MG63 (cell line): ENCODE results near the gene CLNK. TPM values are rescaled to one million over a fixed set of nuclear protein-coding genes. Genes with fewer than 3 reads are reported as not detected.
"Not testable (repeated sequence)": the region's sequence is repeated elsewhere in the genome, so short reads cannot be mapped to it uniquely, and the experiment has no call there.

Source experiments
- DNase-seq: peaks from one replicate; pipeline ENCODE4 v3.0.0-alpha.2; 2020
- H3K27me3 ChIP-seq: fragments of 250-450 bp; sonication (Bioruptor Pico); 2 replicates; pipeline ENCODE4 v1.5.1; 2020; ENCODE audit warnings: mild to moderate bottlenecking, moderate library complexity
- H3K36me3 ChIP-seq: fragments of 250-450 bp; sonication (Bioruptor Pico); 2 replicates; pipeline ENCODE4 v1.5.1; 2020; ENCODE audit warnings: mild to moderate bottlenecking, moderate library complexity
- H3K4me3 ChIP-seq: fragments of 250-450 bp; sonication (Bioruptor Pico); 2 replicates; pipeline ENCODE4 v1.5.1; 2020; ENCODE audit warnings: mild to moderate bottlenecking, moderate library complexity
- H3K9me3 ChIP-seq: fragments of 250-450 bp; sonication (Bioruptor Pico); 2 replicates; pipeline ENCODE4 v1.5.1; 2020; ENCODE audit warnings: mild to moderate bottlenecking, moderate library complexity
- total RNA-seq: library from RNA; depleted of rRNA; stranded (reverse); fragments of >200 nt; shearing (Covaris generic); gene quantifications from 2 replicates; pipeline ENCODE4 v1.2.3, GENCODE V29; 2014; ENCODE audit warnings: low replicate concordance

CLNK gene
- total RNA-seq, 1 experiment from 2014 or later = not detected

DNA sequence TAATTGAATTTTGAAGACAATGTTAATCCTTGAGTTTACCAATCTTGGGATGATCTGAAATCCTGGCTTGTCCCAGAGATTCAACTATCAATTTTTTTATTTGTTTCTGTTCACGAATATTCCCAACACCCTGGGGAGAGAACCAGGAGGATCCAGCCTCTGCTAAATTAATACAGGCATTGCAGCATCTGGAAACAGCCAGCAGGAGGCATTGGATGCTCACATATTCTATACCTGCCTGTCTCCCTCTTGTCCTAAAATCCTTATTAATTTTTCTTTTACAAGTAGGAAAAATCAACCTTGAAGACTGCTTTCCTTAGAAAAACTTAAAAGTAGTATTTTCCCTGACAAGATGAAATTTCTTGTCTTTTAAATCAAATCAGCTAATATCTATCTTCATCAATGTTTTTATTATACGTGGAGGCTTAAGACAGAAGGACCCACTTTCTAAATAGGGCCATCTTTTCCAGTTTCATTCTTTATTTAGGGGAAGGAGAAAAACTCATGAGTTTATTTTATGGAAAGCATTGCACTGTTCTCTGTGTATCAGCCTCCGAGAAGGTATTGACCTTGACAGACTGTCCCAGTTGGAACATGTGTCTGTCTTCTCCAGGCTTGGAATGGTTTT lies 102.4 kb downstream of the CLNK start:
- Histone ChIP-seq H3K4me3 (no peak overlapping the region), H3K9me3 (no peaks in the 10 kb centered on the region), H3K27me3 (no peaks in the 10 kb centered on the region), H3K36me3 (no peaks in the 10 kb centered on the region)
- peak; percentile 19 for DNase-seq

DNA sequence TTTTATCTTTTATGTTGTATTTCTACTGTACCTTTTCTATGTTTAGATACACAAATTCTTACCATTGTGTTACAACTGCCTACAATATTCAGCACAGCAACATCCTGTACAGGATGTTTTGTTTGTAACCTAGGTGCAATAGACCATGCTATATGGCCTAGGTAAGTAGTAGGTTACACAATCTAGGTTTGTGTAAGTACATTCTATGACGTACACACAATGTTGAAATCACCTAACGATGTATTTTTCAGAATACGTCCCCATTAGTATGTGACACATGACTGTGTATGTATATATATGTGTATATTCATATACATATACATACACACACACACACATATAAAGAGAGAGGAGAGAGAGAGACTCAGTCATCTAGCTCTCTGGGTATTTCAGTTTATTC lies 103.5 kb downstream of the CLNK start:
- Histone ChIP-seq H3K4me3 (no peak overlapping the region), H3K36me3 (no peaks in the 10 kb centered on the region), H3K9me3 (no peaks in the 10 kb centered on the region), H3K27me3 (no peaks in the 10 kb centered on the region)
- DNase-seq = no peak

DNA sequence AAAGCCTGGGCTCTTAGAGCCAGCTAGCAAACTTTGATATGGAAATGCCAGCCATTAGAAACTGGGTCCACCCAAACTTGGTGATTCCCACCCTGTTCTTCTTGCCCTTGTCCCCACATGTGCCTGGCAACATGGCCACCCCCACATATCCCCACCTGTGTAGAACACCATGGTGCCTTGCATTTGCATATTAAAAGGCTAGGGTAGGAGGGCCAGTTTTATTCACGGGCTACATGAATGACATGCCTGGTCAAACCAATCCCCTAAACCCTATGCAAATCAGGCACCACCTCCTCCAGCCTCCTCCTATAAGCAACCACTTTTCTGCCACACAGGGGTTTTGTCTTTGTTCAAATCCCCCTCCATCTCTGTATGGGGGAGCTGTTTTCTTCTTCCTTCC lies 104.9 kb downstream of the CLNK start:
- H3K4me3 ChIP-seq = no peak overlapping the region
- no peaks in the 10 kb centered on the region for H3K36me3 ChIP-seq
- H3K9me3 ChIP-seq = no peaks in the 10 kb centered on the region
- H3K27me3 ChIP-seq = no peaks in the 10 kb centered on the region
- no peak for DNase-seq

DNA sequence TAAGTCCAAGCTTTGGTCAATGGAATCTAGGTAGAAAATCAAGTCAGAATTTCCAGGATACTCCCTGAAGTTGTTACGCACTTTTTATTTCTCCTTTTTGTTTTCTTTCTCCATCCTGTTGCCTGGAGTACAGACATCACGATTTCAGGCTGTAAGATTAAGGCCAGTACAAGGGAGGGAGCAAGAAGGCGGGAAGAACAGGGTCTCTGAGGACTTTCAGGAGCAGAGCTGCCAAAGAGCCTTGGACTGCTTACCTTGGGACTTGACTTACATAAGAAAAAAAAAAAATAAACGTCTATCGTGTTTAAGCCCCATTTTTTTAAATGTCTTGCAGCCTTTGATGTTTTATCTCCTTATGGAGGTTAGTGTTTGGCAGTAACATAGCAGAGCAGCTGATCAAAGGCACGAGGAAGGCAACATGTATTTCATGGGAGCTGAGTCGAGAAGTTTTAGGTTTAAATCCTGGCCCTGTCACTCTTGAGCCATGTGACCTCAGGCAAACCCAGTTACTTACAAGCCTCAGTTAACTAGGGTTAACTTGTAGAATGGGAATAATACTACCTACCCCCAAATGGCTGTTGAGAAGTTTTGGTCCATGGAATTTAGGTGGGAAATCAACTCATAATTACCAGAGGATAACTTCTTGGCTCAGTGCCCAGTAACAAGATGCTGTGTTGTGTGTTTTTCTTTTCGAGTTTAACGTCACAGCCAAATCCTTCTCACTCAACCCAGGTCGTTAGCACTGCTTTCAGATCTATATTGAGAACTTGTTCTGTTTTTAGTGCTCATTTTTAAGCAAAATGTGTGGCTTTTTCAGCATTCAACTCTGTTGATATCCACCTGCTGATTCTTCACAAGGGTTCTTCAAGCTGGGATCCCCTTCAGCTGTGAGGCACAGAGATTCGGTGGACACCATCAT lies 106.8 kb downstream of the CLNK start:
- no peak for DNase-seq
- Histone ChIP-seq H3K36me3 (no peaks in the 10 kb centered on the region), H3K4me3 (no peak overlapping the region), H3K9me3 (no peaks in the 10 kb centered on the region), H3K27me3 (no peaks in the 10 kb centered on the region)

DNA sequence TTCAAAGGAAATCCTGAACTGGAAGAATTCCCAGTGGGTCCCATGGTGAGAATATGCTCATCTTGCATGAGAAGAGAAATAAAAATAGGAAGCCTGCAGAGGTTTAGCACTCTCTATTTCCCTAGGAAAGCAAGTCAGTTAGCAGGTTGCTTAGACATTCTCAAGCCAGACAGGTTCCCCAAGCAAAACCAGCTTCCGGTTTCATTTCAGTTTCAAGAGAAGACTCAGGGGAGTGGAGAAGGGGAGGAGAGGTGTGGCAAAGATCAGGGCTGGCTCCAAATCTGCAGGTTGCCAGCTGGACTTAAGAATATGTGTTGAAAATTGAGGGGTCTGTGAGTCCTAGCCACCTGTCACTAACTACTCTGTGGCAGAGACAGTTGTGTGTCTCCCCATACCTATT lies 107.5 kb downstream of the CLNK start:
- no peak for DNase-seq
- Histone ChIP-seq H3K27me3 (no peaks in the 10 kb centered on the region), H3K36me3 (no peaks in the 10 kb centered on the region)

DNA sequence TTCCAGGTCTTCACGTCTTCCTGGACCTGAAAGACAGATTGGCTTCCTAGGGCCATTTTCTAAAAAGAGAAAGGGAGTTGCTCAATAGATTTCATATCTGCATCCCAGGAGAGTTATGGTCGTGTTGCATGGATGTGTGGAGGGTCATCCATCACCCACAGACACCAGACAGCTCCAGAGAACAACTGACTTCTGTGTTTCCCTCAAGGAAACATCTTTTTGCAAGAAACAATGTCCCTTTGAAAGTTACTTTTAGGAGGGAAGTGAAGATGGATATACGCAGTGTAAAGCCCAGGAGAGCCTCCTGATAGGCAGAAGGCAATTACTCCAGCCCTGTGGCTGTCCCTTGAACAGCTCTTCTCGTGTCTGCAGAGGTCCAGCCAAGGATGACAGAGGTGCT lies 108.3 kb downstream of the CLNK start:
- no peaks in the 10 kb centered on the region for H3K27me3 ChIP-seq
- no peaks in the 10 kb centered on the region for H3K36me3 ChIP-seq
- no peaks in the 10 kb centered on the region for H3K9me3 ChIP-seq
- no peak overlapping the region for H3K4me3 ChIP-seq
- DNase-seq = no peak

More for the DNA sequence above, 107.5 kb downstream of the CLNK start:
- Histone ChIP-seq H3K9me3 (no peaks in the 10 kb centered on the region), H3K4me3 (no peak overlapping the region)

DNA sequence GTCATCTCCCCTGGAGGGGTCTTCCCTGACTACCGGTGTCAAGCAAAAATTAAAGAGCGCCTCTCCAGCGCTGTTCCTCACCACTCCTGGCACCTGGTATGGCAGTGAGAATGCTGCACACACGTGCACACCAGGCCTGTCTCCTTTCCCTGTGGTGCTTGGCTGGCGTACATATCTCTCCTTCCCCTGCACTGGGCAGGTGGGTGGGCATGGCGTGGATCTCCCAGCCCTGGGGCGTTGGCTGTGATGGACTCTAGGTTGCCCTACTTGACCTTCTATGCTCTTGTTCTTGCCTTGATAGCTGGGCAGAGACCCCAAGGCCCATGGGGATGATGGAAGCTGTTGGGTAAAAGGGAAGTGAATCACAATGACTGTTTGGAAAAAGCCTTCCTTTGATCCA lies 109.2 kb downstream of the CLNK start:
- Histone ChIP-seq H3K27me3 (no peaks in the 10 kb centered on the region), H3K4me3 (no peak overlapping the region), H3K9me3 (no peaks in the 10 kb centered on the region), H3K36me3 (no peaks in the 10 kb centered on the region)
- DNase-seq = no peak

DNA sequence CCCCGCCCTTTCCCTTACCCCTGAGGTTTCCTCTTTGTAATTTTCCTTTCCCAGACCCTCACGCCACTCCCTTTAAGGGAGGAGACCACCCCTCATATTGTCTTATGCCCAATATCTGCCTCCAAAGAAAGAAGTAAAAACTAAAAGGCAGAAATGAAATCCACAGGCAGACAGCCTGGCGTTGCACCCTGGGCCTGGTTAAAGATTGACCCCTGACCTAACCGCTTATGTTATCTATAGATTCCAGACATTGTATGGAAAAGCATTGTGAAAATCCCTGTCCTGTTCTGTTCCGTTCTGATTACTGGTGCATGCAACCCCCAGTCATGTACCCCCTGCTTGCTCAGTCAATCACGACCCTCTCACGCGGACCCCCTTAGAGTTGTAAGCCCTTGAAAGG lies 110.0 kb downstream of the CLNK start:
- H3K9me3 ChIP-seq, DNase-seq, H3K36me3 ChIP-seq, H3K27me3 ChIP-seq, H3K4me3 ChIP-seq: not testable (repeated sequence)

DNA sequence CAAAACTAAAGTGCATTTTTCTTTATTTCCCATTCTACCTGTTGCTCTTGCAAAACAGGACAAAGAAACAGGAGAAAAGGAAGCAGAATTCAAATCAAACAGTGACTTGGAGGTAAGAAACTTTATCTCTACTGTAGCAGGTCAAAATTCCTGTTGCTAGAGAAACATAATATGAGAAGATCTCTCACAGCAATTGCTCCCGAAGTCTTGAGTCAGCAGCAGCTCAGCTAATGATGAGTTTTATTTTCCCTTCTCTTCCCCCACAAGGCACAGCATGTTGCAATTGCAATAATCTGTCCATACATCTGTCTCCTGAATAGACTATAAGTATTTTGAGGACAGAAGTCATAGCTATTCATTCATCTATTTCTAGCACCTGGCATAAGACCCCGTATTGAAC lies 112.7 kb downstream of the CLNK start:
- Histone ChIP-seq H3K27me3 (no peaks in the 10 kb centered on the region), H3K36me3 (no peaks in the 10 kb centered on the region), H3K4me3 (no peak overlapping the region), H3K9me3 (no peaks in the 10 kb centered on the region)
- DNase-seq = no peak

DNA sequence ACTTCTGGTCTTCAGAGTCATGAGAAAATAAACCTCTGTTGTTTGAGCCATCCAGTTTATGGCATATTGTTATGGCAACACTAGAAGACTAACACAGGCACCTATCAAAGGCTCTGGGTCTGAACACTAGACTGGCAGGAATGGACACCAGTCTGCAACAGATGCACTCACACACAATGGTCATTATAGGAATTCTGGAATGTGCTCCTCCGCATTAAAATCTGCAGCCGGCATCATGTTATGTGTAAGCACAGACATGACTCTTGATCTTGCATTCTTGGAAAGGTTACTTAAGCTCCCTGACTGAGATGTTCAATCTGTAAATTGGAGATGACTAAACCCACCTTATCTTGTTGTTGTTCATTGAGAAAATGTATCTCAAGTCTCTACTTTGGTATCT lies 115.1 kb downstream of the CLNK start:
- no peaks in the 10 kb centered on the region for H3K27me3 ChIP-seq
- no peaks in the 10 kb centered on the region for H3K9me3 ChIP-seq
- no peak overlapping the region for H3K4me3 ChIP-seq
- DNase-seq = no peak
- no peaks in the 10 kb centered on the region for H3K36me3 ChIP-seq

DNA sequence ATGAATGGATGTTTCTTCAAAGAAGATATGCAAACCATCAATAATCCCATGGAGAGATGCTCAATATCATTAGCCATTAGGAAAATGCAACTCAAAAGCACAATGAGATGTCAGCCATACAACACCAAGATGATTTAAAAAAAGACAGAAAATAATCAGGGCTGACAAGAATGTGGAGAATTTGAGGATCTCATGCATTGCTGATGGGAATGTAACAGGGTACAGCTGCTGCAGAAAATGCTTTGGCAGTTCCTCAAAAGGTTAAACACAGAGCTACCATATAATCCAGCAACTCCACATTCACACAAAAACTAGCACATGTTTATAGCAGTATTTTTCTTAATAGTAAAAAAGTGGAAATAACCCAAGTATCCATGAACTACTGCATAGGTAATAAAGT lies 116.8 kb downstream of the CLNK start:
- no peak overlapping the region for H3K4me3 ChIP-seq
- no peak for DNase-seq
- no peaks in the 10 kb centered on the region for H3K36me3 ChIP-seq
- H3K9me3 ChIP-seq = no peaks in the 10 kb centered on the region
- H3K27me3 ChIP-seq = no peaks in the 10 kb centered on the region

DNA sequence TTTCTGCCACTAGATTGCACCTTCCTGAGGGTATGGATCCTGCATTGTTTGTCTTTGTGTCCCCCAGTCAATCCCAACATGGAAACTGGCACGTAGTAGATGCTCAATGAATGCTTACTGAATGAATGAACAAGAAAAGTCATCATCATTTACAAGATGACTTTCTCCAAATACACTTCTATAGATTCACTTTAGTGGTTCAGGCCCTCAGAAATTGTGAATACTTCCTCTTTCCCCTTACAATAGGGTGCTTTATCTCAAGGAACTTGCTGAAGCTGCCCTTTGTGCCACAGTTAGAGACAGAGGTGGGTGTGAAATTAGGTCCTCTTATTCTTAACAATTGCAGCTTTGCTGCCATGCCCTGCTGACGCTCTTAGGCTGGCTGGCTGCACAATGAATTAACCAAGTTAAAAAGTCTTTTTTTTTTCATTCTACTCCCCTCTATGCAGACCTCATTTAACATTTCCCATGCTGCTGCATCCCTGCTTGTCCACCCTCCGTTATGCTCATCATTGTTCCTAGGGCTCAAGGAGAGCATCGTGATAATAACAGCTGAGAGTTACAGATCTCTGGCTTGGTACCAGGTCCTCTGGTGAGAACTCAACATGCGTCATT lies 119.3 kb downstream of the CLNK start:
- no peak for DNase-seq
- no peaks in the 10 kb centered on the region for H3K36me3 ChIP-seq
- H3K9me3 ChIP-seq = no peaks in the 10 kb centered on the region
- no peak overlapping the region for H3K4me3 ChIP-seq
- no peaks in the 10 kb centered on the region for H3K27me3 ChIP-seq

DNA sequence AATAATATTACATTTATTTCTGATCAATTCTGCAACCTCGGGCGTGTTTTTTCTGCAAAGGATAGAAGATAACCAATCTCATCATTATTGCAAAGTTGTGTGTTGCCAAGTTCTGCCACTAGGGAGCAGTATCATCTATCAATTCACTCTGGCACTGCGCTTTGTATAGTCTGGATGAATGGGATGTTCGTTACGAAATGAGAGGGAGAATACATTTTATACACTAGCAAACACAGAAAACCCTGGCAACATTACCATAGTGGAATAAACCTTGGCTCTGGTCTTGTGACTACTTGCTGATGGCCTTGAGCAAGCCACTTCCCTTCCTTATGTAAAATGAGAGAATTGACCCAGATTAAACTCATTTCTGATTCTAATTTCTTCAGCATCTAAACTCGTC lies 129.9 kb downstream of the CLNK start:
- peak; percentile 2 for DNase-seq
- H3K4me3 ChIP-seq = no peak overlapping the region
- no peaks in the 10 kb centered on the region for H3K36me3 ChIP-seq
- H3K27me3 ChIP-seq = no peaks in the 10 kb centered on the region
- H3K9me3 ChIP-seq = no peaks in the 10 kb centered on the region

DNA sequence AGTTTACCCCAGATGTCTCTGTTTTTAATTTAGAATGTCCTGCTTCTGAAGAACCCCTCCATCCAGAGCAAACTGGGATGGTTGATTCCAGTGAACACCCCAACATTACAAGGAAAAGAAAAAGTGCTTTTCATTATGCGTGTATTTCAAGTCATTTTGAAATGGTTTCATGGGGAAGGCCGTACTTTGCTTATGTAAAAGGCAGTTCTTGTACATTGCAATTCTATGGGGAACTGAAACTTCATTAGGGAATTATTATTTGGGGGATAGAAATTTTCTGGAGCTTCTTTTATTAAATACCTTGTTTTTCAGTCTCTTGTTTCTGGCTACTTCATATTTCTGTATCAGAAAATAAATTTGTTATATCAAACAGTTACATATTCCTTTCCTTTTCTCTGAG lies 130.4 kb downstream of the CLNK start:
- Histone ChIP-seq H3K4me3 (no peak overlapping the region), H3K27me3 (no peaks in the 10 kb centered on the region), H3K36me3 (no peaks in the 10 kb centered on the region)

DNA sequence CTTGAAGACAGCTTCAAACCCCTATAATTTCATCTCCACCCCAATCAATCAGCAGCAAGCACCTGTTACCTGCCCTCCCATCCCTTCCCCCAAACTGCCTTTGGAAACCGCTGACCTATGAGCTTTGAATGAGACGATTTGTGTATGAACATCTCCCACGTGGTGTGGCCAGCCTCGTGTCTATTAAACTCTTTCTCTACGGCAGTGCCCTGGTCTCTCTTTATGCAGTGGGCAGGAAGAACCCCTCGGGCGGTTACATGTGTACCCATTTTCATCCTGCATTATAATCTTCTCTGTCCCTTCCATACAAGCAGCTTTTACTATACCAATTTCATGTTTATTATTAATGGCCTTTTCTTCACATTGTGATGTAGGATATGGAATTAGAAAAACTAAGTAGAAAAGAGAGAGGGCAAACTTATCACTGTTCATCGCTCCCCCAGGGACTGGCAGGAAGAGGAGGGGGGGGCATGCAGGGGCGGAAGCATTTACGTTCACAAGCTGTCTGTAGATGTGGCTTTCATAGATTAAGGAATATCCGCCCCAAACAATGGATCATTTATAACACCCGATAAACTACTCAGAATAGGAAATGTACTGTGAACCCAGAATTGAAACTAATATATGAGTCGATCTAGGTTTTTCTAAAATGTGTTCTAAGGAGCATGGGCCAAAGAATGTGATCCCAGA lies 131.8 kb downstream of the CLNK start:
- no peaks in the 10 kb centered on the region for H3K27me3 ChIP-seq
- DNase-seq = no peak
- no peak overlapping the region for H3K4me3 ChIP-seq
- H3K9me3 ChIP-seq = no peaks in the 10 kb centered on the region
- H3K36me3 ChIP-seq = no peaks in the 10 kb centered on the region

More for the DNA sequence above, 130.4 kb downstream of the CLNK start:
- no peaks in the 10 kb centered on the region for H3K9me3 ChIP-seq
- no peak for DNase-seq

DNA sequence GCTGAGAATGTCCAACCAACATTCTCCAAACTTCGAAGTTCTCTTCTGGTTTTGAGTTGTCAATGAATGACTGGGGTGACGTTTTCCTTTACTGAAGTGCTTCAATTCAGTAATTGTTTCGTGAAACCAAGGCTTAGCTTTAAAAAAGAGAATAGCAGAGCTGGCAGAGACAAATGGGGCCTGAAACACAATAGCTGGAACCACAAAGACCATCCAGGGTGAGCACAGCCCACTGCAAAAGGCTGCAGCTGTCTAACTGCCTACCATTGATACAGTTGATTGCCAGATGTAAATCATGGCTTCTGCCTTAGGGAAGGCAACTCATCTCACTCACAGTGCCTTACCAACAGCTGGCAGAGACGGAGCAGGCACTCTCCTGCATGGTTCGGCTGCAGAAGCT lies 148.7 kb downstream of the CLNK start:
- no peaks in the 10 kb centered on the region for H3K9me3 ChIP-seq
- H3K27me3 ChIP-seq = no peaks in the 10 kb centered on the region
- no peaks in the 10 kb centered on the region for H3K36me3 ChIP-seq
- H3K4me3 ChIP-seq = no peak overlapping the region
- DNase-seq = no peak

DNA sequence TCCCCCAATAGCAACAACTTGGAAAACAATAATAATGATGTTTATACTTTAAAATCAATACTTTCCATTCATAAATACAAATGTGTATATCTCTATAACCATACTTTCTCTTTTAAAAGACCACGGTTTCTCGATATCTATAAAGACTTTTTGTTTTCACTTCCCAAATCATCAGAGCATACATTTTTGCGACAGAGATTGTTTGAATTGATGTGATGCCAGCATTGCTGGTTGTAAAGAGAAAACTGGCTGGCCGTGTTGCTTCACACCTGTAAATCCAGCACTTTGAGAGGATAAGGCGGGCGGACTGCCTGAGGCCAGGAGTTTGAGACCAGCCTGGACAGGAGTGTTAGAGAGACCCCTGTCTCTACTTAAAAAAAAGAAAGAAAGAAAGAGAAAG lies 149.7 kb downstream of the CLNK start:
- H3K9me3 ChIP-seq = no peaks in the 10 kb centered on the region
- H3K4me3 ChIP-seq = no peak overlapping the region
- H3K36me3 ChIP-seq = no peaks in the 10 kb centered on the region
- no peak for DNase-seq
- H3K27me3 ChIP-seq = no peaks in the 10 kb centered on the region
